Measurements from ENCODE around the gene AWAT2.

- TF ChIP-seq CTCF (IDR thresholded peaks at IDR 0.05) (no peak), EZH2 (IDR thresholded peaks at IDR 0.05; ENCODE audit: borderline replicate concordance, insufficient read depth, low read depth, low read length, poor library complexity, severe bottlenecking) (no peak)
These were observed 48.5 kb downstream of the AWAT2 start for GRCh38 chrX:70001269-70001668.
